Fibroblast of the aortic adventitia (primary cell): Measurements from ENCODE around the gene LEFTY2. TPM values are rescaled to one million over a fixed set of nuclear protein-coding genes. Genes with fewer than 3 reads are reported as not detected.
"Not testable (repeated sequence)": the region's sequence is repeated elsewhere in the genome, so short reads cannot be mapped to it uniquely, and the experiment has no call there.

ENCODE experiments used
- DNase-seq: peaks from one replicate; pipeline ENCODE4 v3.0.0-alpha.2; 2010; ENCODE audit warnings: low read depth
- H3K4me3 ChIP-seq: 2 replicates; pipeline ENCODE4 v1.5.1; 2011; ENCODE audit warnings: low read depth, mild to moderate bottlenecking, control low read depth, low read length, moderate library complexity
- CTCF ChIP-seq: IDR thresholded peaks from 2 replicates; pipeline ENCODE4 v1.5.1; 2011; ENCODE audit warnings: mild to moderate bottlenecking, low read length, control low read depth, inconsistent platforms; ENCODE audit not compliant: insufficient read depth
- total RNA-seq: library from RNA; depleted of rRNA; stranded (reverse); fragments of >200 nt; gene quantifications from 2 replicates; pipeline ENCODE4 v1.2.3, GENCODE V29; 2012; ENCODE audit warnings: low replicate concordance

Gene LEFTY2
- total RNA-seq, 1 donor, result 0.09 TPM

DNA sequence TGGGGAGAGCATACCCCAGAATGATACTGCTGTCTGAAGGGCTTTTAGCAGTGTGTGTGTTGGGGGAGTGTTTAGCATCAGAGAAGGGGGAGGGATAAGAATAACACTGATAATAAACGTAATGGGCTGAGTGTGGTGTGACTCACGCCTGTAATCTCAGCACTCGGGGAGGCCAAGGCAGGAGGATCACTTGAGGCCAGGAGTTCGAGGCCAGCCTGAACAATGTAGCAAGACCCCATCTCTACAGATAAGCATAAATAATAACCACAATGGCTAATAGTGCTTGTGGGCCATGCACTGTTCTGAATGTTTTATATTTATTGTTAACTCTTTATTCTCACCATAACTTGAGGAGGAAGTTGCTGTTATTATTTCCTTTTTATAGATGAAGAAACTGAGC lies 2.6 kb upstream of the LEFTY2 start:
- H3K4me3 ChIP-seq, result no peak overlapping the region
- TF ChIP-seq CTCF, result no peak

GRCh38 chr1:225942574-225942973 lies 1.6 kb upstream of the LEFTY2 start:
- no peak overlapping the region for H3K4me3 ChIP-seq
- no peak for TF ChIP-seq CTCF
- DNase-seq, result no peak

More for the DNA sequence above, 2.6 kb upstream of the LEFTY2 start:
- no peak for DNase-seq

GRCh38 chr1:225941942-225942222 lies 862 bp upstream of the LEFTY2 start:
- DNase-seq, result no peak
- no peak for TF ChIP-seq CTCF
- no peak overlapping the region for H3K4me3 ChIP-seq

DNA sequence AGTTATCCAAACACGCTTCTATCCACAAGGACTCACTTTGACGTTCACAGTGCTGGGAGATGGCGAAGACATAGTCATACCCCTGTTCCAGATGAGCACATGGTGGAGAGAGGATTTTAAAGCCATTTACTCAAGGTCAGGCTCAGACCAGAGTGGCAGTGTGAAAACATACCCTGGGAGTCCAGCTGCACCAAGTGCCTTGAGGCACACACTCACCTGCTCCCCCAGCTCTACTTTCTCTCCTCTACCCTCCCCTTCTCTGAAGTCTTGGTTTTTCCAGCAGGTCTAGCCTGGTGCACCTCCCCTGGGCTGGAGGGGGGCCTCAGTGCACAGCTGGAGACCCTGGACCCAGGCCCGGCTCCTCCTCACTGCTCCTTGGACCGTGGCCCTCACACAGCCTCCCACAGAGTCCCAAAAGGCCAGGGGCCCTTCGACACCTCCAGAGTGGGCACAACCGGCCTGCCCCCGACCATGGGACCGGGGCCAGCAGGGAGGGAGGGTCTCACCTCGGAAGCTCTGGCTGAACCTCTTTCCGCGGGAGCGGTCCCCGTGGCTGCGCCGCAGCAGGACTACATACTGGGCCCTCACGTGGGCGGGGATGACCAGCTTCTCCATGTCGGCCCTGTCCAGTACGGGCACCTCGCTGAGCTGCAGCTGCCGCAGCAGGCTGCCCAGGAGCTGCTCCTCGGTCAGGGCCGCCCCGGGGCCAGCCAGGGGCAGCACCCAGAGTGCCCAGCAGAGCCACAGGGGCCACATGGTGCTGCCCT lies 452 bp downstream of the LEFTY2 start:
- TF ChIP-seq CTCF, result no peak
- H3K4me3 ChIP-seq, result no peak overlapping the region
- DNase-seq, result no peak

DNA sequence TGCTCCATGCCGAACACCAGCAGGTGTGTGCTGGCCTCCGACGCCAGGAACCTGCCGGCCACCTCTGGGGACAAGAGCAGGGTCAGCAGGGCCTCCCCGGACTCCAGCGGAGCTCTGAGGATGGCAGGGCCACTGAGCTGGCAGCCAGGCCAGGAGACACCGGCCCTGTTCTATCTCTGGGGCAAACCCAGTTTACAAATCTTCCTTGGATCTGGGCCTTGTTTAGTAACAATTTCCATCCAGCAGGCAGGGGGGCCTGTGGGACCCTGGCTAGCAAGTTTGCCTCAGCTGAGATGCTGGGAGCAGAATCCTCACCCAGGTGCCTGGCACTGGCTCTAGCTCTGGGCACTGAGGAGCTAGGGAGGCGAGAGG lies 1.1 kb downstream of the LEFTY2 start:
- not testable (repeated sequence) for H3K4me3 ChIP-seq, DNase-seq

DNA sequence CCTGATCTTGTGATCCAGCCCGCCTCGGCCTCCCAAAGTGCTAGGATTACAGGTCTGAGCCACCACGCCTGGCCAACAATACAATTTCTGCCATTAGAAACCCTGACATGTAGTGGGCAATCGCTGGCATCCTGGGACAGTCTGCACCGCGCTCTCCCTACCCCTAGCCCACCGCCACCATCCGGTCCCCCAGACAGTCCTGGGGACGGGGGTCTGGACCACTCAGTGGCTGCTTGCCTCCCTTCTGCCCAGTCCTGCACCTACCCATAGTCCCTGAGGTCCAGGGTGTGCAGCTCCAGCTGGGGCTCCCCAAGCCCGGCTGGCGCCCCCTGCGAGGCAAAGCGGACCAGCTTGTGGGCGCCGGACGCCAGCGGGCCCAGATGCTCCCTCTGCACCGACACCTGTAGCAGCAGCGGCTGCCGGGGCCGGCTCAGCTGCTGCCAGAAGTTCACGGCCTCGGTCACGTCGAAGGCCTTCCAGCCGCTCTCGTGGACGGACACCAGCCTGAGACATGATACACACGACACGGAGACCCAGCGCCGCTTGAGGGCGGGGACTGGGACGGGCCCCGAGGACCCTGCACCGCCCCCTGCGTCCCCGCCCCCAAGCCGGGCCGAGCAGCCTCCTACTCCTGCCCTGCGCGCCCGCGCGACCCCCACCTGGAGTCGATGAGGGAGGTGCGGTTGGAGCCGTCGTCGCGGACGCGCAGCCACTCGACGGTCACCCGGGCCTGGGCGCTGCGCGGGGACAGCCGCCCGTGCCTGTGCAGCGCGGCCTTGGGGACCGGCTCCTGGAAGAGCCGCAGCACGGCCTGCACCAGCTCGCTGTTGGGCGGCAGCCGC lies 1.7 kb downstream of the LEFTY2 start:
- not testable (repeated sequence) for DNase-seq, H3K4me3 ChIP-seq

DNA sequence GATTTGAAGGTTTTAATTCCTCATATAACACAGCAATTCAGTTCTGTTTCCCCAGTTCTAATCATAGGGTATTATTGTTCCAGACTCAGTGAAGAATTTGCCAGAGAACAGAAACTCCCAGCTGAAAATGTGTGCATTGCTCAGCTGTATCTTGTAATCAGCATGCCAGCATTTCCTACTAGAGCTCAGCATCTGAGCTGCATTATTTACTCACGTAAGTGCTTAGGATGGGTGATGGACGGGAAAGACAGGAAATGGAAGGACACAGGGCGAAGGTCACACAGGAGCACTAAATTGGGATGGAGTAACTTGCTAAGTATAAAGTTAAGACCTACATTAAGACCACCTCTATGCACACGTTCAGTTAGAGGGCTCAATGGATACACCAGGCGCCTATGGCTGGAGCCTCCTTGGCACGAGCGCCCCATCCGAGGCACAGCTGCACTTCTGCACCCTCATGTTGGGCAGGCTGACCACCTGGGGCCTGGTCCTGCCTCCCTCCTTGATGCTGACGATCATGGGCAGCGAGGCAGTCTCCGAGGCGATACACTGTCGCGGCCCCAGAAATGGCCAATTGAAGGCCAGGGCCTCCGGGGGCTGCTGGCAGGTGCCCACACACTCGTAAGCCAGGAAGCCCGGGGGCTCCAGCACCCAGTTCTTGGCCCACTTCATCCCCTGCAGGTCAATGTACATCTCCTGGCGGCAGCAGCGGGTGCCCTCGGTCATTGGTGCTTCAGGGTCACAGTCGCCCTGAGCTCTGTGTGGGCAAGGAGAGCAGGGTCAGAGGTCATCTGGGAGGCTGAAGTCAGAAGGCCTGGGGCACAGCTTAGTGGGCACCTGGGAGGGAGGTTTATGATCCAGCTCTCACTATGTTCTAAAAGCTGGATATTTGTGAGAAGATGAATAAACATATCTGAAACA lies 3.7 kb downstream of the LEFTY2 start:
- TF ChIP-seq CTCF, result no peak
- H3K4me3 ChIP-seq, result no peak overlapping the region
- DNase-seq, result no peak
